Neutrophil (primary cell): ENCODE data around the gene EXOC2.

Experiments used
- H3K27ac ChIP-seq: fragments of 200-600 bp; sonication (generic); 2 replicates; pipeline ENCODE4 v1.5.1; 2016; ENCODE audit warnings: mild to moderate bottlenecking, moderate library complexity
- H3K27me3 ChIP-seq: fragments of 200-600 bp; sonication (generic); 2 replicates; pipeline ENCODE4 v1.6.0; 2016; ENCODE audit warnings: mild to moderate bottlenecking
- H3K36me3 ChIP-seq: fragments of 200-600 bp; sonication (generic); 2 replicates; pipeline ENCODE4 v1.5.1; 2017
- H3K4me1 ChIP-seq, 2 experiments: fragments of 200-600 bp in 1 of 2; sonication (generic) in 1 of 2; 1 replicate in 1 of 2; 2 replicates in 1 of 2; pipeline versions ENCODE4 v1.5.1 to v1.6.1; 2013 to 2016; ENCODE audit warnings: low read depth in 1 of 2, low read length in 1 of 2, mild to moderate bottlenecking in 1 of 2, moderate library complexity in 1 of 2; ENCODE audit not compliant: control insufficient read depth in 1 of 2, insufficient read depth in 1 of 2
- H3K4me3 ChIP-seq, 2 experiments: fragments of 200-600 bp in 1 of 2; sonication (generic) in 1 of 2; 1 replicate in 1 of 2; 2 replicates in 1 of 2; pipeline ENCODE4 v1.5.1; 2013 to 2016; ENCODE audit warnings: low read depth in 1 of 2, low read length in 1 of 2, mild to moderate bottlenecking in 1 of 2, moderate library complexity in 1 of 2
- H3K9me3 ChIP-seq: fragments of 200-600 bp; sonication (generic); 2 replicates; pipeline ENCODE4 v1.5.1; 2016
- CTCF ChIP-seq: fragments of 200-600 bp; sonication (generic); IDR thresholded peaks from 2 replicates; pipeline ENCODE4 v1.5.1; 2016; ENCODE audit warnings: antibody characterized with exemption

EXOC2 gene

GRCh38 chr6:656460-657252 lies 36.3 kb downstream of the EXOC2 start, which contains the start of gene HUS1B:
HUS1B (minus strand) TSS chr6:657100; CDS start chr6:656944, 156 bp downstream.
- no peaks in the 10 kb centered on the region for H3K27me3 ChIP-seq
- H3K9me3 ChIP-seq: no peaks in the 10 kb centered on the region
- no peak for TF ChIP-seq CTCF
- H3K36me3 ChIP-seq: peaks cover 9% of the 10 kb centered on the region
- no peak within 1 kb of the TSS for H3K4me3 ChIP-seq
- H3K27ac ChIP-seq: no peak within 1 kb of the TSS
- H3K4me1 ChIP-seq: no peaks in the 10 kb centered on the region

GRCh38 chr6:654136-654535 lies 38.8 kb downstream of the EXOC2 start:
- Histone ChIP-seq H3K4me3 (no peak overlapping the region), H3K27ac (no peak overlapping the region), H3K27me3 (no peaks in the 10 kb centered on the region), H3K4me1 (no peaks in the 10 kb centered on the region), H3K36me3 (peaks cover 9% of the 10 kb centered on the region), H3K9me3 (no peaks in the 10 kb centered on the region)
- no peak for TF ChIP-seq CTCF

GRCh38 chr6:652865-653264 lies 40.1 kb downstream of the EXOC2 start:
- no peak for TF ChIP-seq CTCF
- H3K36me3 ChIP-seq: peaks cover 9% of the 10 kb centered on the region
- no peak overlapping the region for H3K27ac ChIP-seq
- H3K4me3 ChIP-seq: no peak overlapping the region
- H3K4me1 ChIP-seq: no peaks in the 10 kb centered on the region
- H3K9me3 ChIP-seq: no peaks in the 10 kb centered on the region
- no peaks in the 10 kb centered on the region for H3K27me3 ChIP-seq

- H3K27ac ChIP-seq: no peak overlapping the region
- no peaks in the 10 kb centered on the region for H3K4me1 ChIP-seq
- no peaks in the 10 kb centered on the region for H3K9me3 ChIP-seq
- TF ChIP-seq CTCF: no peak
- H3K36me3 ChIP-seq: no peaks in the 10 kb centered on the region
- no peak overlapping the region for H3K4me3 ChIP-seq
- no peaks in the 10 kb centered on the region for H3K27me3 ChIP-seq
Measured at GRCh38 chr6:650098-650497, 42.8 kb downstream of the EXOC2 start.

- no peaks in the 10 kb centered on the region for H3K9me3 ChIP-seq
- no peak for TF ChIP-seq CTCF
Measured at GRCh38 chr6:642805-643204, 50.1 kb downstream of the EXOC2 start.

More at GRCh38 chr6:642805-643204, 50.1 kb downstream of the EXOC2 start:
- H3K4me3 ChIP-seq: no peak overlapping the region
- H3K4me1 ChIP-seq: no peaks in the 10 kb centered on the region
- H3K36me3 ChIP-seq: no peaks in the 10 kb centered on the region
- no peaks in the 10 kb centered on the region for H3K27me3 ChIP-seq
- H3K27ac ChIP-seq: no peak overlapping the region
